Activated CD4-positive, alpha-beta memory T cell treated with anti-CD3 and anti-CD28 coated beads for 36 hours (primary cell): Measurements from ENCODE around the gene MRFAP1. TPM values are rescaled to one million over a fixed set of nuclear protein-coding genes. Genes with fewer than 3 reads are reported as not detected.

Source experiments
- CTCF ChIA-PET: fragments of 350-600 bp; sonication (Branson Sonifier 250); formaldehyde crosslinking; loops from one replicate; lab custom pipeline; 2021; ENCODE audit warnings: antibody characterized with exemption, inconsistent platforms; lab: Charles Lee
- POLR2A ChIA-PET: fragments of 350-600 bp; sonication (Branson Sonifier 250); formaldehyde crosslinking; loops from one replicate; lab custom pipeline; 2021; ENCODE audit warnings: antibody characterized with exemption; lab: Charles Lee
- DNase-seq: peaks from one replicate; pipeline ENCODE4 v3.0.0-alpha.2; 2020
- H3K27ac Mint-ChIP-seq: one replicate; pipeline ENCODE4 v1.8.0; 2021; ENCODE audit warnings: mixed read lengths
- H3K27me3 Mint-ChIP-seq: one replicate; pipeline ENCODE4 v1.8.0; 2021; ENCODE audit warnings: mixed read lengths
- H3K36me3 Mint-ChIP-seq: one replicate; pipeline ENCODE4 v1.8.0; 2021; ENCODE audit warnings: mixed read lengths
- H3K4me1 Mint-ChIP-seq: one replicate; pipeline ENCODE4 v1.8.0; 2021; ENCODE audit warnings: low read depth, mixed read lengths
- H3K4me3 Mint-ChIP-seq: one replicate; pipeline ENCODE4 v1.8.0; 2021; ENCODE audit warnings: mild to moderate bottlenecking, mixed read lengths
- H3K9me3 Mint-ChIP-seq: one replicate; pipeline ENCODE4 v1.8.0; 2021; ENCODE audit warnings: mixed read lengths
- intact Hi-C: fragments of 100-400 bp; cut with micrococcal nuclease; formaldehyde crosslinking; loops from one replicate; pipeline ENCODE4 v1.15.1; 2023
- total RNA-seq, 2 experiments: library from RNA; stranded (reverse); gene quantifications; one replicate each; pipeline ENCODE4 v1.2.3, GENCODE V29; 2021

MRFAP1 gene
- total RNA-seq: 100 to 1,000 TPM; 122 to 130 TPM

DNA sequence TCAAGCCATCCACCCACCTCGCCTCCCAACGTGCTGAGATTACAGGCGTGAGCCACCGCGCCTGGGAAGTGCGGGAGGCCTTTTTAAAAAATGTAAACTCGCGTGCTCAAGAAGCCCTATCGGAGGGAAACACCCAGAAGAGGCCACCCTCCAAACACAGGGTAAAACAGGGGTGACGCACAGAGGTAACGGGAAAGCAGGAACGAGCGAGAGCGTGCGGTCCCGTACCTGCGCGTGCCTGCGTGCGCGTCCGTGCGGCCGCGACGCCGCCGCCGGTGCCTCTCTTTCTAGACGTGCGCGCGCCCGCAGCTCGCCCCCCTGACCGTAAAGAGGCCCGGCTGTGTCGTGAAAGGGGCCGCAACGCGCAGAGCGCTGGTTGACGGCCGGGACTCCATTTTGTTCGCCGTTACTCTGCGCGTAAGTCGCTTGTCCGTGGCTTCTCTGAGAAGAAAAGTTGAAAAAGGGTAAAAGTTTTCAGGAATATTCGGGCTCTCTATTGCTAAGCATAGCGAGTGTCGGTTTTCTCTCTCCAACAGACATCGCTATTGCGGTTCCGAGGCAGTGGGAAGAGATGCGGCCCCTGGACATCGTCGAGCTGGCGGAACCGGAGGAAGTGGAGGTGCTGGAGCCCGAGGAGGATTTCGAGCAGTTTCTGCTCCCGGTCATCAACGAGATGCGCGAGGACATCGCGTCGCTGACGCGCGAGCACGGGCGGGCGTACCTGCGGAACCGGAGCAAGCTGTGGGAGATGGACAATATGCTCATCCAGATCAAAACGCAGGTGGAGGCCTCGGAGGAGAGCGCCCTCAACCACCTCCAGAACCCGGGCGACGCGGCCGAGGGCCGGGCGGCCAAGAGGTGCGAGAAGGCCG, at the start of gene MRFAP1:
TSS of gene MRFAP1 (plus strand) at position 394 of the 872 bp plus-strand sequence. CDS start at position 572, 178 bp downstream.
- ChIA-PET CTCF (interaction anchor here (1.0 to 2.4 kb wide), 6 partner anchors 13 to 67 kb away, joined by 3 to 9 read pairs (median 4); no protein-coding TSS in a partner anchor), POLR2A (interaction anchor here (0.6 to 3.5 kb wide), 12 partner anchors 14 to 462 kb away, joined by 3 to 48 read pairs (median 4); partner anchors contain the start of genes BLOC1S4, GRPEL1, MAN2B2 and MRFAP1L1)
- intact Hi-C loops: loop anchor here (1.0 to 2.0 kb wide), 9 partner anchors 18 to 428 kb away; partner anchors contain the start of genes BLOC1S4, GRPEL1, MAN2B2 and MRFAP1L1
- no peaks in the 10 kb centered on the region for H3K27me3 Mint-ChIP-seq
- no peaks in the 10 kb centered on the region for H3K9me3 Mint-ChIP-seq
- peak within 1 kb of the TSS; percentile 100 for H3K4me3 Mint-ChIP-seq
- peak within 1 kb of the TSS; percentile 99 for H3K27ac Mint-ChIP-seq
- DNase-seq: peak; percentile 97
- peaks cover 29% of the 10 kb centered on the region for H3K4me1 Mint-ChIP-seq
- H3K36me3 Mint-ChIP-seq: peaks cover 33% of the 10 kb centered on the region

- H3K27ac Mint-ChIP-seq: no peak overlapping the region
- intact Hi-C loops: no loop called here
- ChIA-PET POLR2A (no interaction called here), CTCF (no interaction called here)
- H3K9me3 Mint-ChIP-seq: no peaks in the 10 kb centered on the region
- no peak for DNase-seq
- no peaks in the 10 kb centered on the region for H3K27me3 Mint-ChIP-seq
- no peaks in the 10 kb centered on the region for H3K4me1 Mint-ChIP-seq
- no peak overlapping the region for H3K4me3 Mint-ChIP-seq
- peaks cover 6% of the 10 kb centered on the region for H3K36me3 Mint-ChIP-seq
These were observed 49.2 kb upstream of the MRFAP1 start for GRCh38 chr4:6591313-6591712.

DNA sequence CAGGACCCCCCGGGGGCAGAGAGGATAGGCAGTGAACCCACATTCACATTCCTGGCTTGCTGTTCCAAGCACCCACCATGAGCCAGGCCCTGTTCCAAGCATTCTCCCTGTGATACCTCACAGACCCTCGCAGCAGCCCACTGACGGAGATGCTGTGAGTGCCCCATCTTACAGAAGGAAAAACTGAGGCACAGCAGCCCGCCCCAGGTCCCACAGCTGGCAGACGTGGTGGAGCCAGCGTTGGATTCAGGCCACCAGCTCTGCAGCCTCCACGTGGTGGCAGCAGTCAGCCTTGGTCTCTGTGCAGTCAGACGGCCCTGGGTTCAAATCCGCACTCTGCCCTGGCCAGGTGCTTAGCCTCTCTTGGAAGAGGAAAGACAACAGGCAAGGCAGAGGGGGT, 48.7 kb upstream of the MRFAP1 start:
- CTCF ChIA-PET: interaction anchor here (0.6 to 1.2 kb wide), 2 partner anchors 83 to 982 kb away, joined by 3 read pairs; no protein-coding TSS in a partner anchor
- no peaks in the 10 kb centered on the region for H3K27me3 Mint-ChIP-seq
- POLR2A ChIA-PET: no interaction called here
- peaks cover 6% of the 10 kb centered on the region for H3K36me3 Mint-ChIP-seq
- no peak overlapping the region for H3K27ac Mint-ChIP-seq
- DNase-seq: no peak
- no peak overlapping the region for H3K4me3 Mint-ChIP-seq
- intact Hi-C loops: no loop called here
- no peaks in the 10 kb centered on the region for H3K4me1 Mint-ChIP-seq
- H3K9me3 Mint-ChIP-seq: no peaks in the 10 kb centered on the region

DNA sequence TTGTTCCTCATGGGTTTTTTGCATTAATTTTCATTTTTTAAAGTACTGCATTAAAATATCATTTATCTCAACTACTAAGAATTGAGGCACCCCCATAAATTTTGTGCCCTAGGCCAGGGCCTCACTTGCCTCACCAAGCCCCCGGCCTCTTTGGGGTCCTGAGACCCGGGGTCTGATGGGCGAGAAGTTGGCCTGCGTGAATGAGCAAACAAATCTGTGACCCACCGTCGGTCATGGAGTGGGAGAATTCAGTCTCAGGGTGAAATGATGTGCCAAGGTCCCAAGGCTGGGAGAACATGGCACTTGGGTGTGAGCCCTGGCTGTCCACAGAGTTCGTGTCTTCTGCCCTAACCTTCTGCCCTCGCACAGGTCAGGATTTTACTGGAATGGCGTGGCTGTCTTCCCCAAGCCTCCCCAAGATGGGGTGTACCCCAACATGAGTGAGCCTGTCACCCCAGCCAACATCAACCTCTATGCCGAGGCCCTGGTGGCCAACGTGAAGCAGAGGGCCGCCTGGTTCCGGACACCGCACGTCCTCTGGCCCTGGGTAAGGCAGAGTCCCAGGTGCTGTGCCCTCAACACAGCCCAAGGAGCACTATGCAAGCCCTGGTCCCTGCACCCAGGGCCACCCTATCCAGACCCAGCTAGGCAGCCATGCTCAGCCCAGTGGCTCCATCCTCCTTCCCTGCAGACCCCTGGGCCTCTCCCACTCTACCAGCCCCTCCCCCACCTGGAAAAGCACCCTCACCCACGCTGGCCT, 47.5 kb upstream of the MRFAP1 start:
- H3K36me3 Mint-ChIP-seq: peaks cover 6% of the 10 kb centered on the region
- POLR2A ChIA-PET: no interaction called here
- no peak for DNase-seq

GRCh38 chr4:6594341-6594740, 46.1 kb upstream of the MRFAP1 start:
- CTCF ChIA-PET: no interaction called here
- Mint-ChIP-seq H3K27ac (no peak overlapping the region), H3K27me3 (no peaks in the 10 kb centered on the region), H3K4me1 (no peaks in the 10 kb centered on the region), H3K36me3 (peaks cover 6% of the 10 kb centered on the region), H3K4me3 (no peak overlapping the region), H3K9me3 (no peaks in the 10 kb centered on the region)
- POLR2A ChIA-PET: no interaction called here
- intact Hi-C loops: no loop called here
- DNase-seq: no peak

More for the DNA sequence above, 47.5 kb upstream of the MRFAP1 start:
- CTCF ChIA-PET: interaction anchor here (1.2 kb wide), 1 partner anchor 82 kb away, joined by 3 read pairs; no protein-coding TSS in a partner anchor
- Mint-ChIP-seq H3K27me3 (no peaks in the 10 kb centered on the region), H3K4me3 (no peak overlapping the region), H3K27ac (no peak overlapping the region), H3K9me3 (no peaks in the 10 kb centered on the region), H3K4me1 (no peaks in the 10 kb centered on the region)
- intact Hi-C loops: no loop called here

DNA sequence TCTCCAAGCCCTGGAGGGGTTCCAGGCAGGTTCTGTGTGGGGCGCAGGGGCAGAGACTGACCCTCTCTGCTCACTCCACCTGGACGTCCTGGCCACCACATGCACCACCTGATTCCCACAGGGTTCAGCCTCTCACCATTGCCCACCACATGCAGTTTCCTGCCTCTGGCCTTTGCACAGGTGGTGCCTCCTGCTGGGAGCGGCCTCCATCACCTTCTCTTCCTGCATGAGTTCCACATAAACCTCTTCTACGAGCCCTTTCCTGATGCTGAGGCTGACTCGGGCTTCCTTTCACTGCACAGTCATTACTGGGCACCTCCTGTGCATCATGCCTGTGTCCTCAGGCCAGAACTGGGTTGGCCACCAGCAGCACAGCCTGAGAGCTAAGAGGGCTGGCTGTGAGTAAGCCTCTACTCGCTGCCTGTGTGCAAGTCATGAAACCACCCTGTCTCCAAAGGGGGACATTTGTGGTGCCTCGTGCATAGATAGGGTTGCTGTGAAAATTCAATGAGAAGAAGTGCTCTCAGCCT, 45.6 kb upstream of the MRFAP1 start:
- H3K4me1 Mint-ChIP-seq: no peaks in the 10 kb centered on the region
- no peak for DNase-seq
- peaks cover 6% of the 10 kb centered on the region for H3K36me3 Mint-ChIP-seq
- POLR2A ChIA-PET: no interaction called here
- intact Hi-C loops: no loop called here
- H3K27me3 Mint-ChIP-seq: no peaks in the 10 kb centered on the region
- no peak overlapping the region for H3K27ac Mint-ChIP-seq
- H3K4me3 Mint-ChIP-seq: no peak overlapping the region
- H3K9me3 Mint-ChIP-seq: no peaks in the 10 kb centered on the region
- CTCF ChIA-PET: no interaction called here

DNA sequence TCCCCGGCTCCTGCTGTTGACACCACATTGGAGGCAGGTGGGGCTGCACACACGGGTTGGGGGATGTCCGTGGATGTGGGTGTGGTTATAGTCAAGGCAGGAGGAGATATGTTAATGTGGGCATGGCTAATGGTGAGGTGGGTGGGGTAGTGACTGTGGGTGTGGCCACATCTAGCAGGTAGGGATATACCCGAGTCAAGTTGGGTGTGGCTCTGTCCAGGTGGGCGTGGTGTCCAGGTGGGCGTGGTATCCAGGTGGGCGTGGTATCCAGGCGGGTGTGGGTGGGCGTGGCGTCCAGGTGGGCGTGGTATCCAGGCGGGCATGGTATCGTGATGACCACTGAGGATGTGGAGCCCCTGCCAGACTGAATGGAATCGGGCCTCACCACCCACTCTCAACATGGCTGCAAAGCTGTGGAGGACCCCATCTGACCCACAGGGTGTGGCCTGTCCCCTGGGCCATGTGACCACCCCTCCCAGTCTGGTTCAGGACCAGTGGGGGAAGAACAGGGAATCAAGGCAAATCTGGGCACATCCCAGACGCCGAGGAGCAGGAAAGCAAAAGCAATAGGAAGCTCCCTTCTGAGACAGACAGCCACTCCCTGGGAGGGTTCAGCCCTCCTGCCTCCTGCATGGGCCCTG, 44.5 kb upstream of the MRFAP1 start:
- intact Hi-C loops: no loop called here
- DNase-seq: no peak
- Mint-ChIP-seq H3K9me3 (no peaks in the 10 kb centered on the region), H3K27ac (no peak overlapping the region), H3K27me3 (no peaks in the 10 kb centered on the region), H3K4me3 (no peak overlapping the region), H3K36me3 (peaks cover 6% of the 10 kb centered on the region), H3K4me1 (no peaks in the 10 kb centered on the region)
- ChIA-PET CTCF (no interaction called here), POLR2A (no interaction called here)

GRCh38 chr4:6596948-6597347, 43.5 kb upstream of the MRFAP1 start:
- ChIA-PET CTCF (no interaction called here), POLR2A (no interaction called here)
- no peak for DNase-seq
- H3K27ac Mint-ChIP-seq: no peak overlapping the region
- no peak overlapping the region for H3K4me3 Mint-ChIP-seq
- peaks cover 8% of the 10 kb centered on the region for H3K36me3 Mint-ChIP-seq
- H3K4me1 Mint-ChIP-seq: no peaks in the 10 kb centered on the region
- no peaks in the 10 kb centered on the region for H3K27me3 Mint-ChIP-seq
- no peaks in the 10 kb centered on the region for H3K9me3 Mint-ChIP-seq
- intact Hi-C loops: no loop called here

DNA sequence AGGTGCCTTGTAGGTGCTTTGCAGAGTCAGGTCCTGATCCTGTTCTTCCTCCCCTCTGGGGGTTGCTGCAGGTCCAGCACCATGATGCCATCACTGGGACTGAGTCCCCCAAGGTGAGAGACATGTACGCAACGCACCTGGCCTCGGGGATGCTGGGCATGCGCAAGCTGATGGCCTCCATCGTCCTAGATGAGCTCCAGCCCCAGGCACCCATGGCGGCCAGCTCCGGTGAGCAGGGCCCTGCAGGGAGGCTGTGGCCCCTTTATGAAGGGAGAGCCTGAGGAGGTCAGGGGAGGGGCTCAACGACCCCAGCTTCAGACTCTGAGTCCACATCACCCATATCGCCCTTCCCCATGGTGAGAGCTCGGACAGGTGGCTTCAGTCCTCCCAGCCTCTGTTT, 42.4 kb upstream of the MRFAP1 start:
- no peaks in the 10 kb centered on the region for H3K27me3 Mint-ChIP-seq
- intact Hi-C loops: no loop called here
- H3K4me3 Mint-ChIP-seq: no peak overlapping the region
- POLR2A ChIA-PET: no interaction called here
- no peaks in the 10 kb centered on the region for H3K4me1 Mint-ChIP-seq
- CTCF ChIA-PET: no interaction called here
- no peaks in the 10 kb centered on the region for H3K9me3 Mint-ChIP-seq
- H3K27ac Mint-ChIP-seq: no peak overlapping the region
- DNase-seq: no peak
- H3K36me3 Mint-ChIP-seq: peaks cover 12% of the 10 kb centered on the region

- ChIA-PET CTCF (no interaction called here), POLR2A (no interaction called here)
- H3K4me1 Mint-ChIP-seq: no peaks in the 10 kb centered on the region
These were observed 41.8 kb upstream of the MRFAP1 start for GRCh38 chr4:6598641-6599040.

GRCh38 chr4:6601661-6602250, 38.7 kb upstream of the MRFAP1 start:
- POLR2A ChIA-PET: no interaction called here

More at GRCh38 chr4:6598641-6599040, 41.8 kb upstream of the MRFAP1 start:
- Mint-ChIP-seq H3K4me3 (no peak overlapping the region), H3K9me3 (peaks cover 3% of the 10 kb centered on the region), H3K36me3 (peaks cover 15% of the 10 kb centered on the region), H3K27me3 (no peaks in the 10 kb centered on the region), H3K27ac (no peak overlapping the region)
- no peak for DNase-seq
- intact Hi-C loops: no loop called here

More at GRCh38 chr4:6601661-6602250, 38.7 kb upstream of the MRFAP1 start:
- intact Hi-C loops: no loop called here
- Mint-ChIP-seq H3K27ac (no peak overlapping the region), H3K4me3 (no peak overlapping the region), H3K4me1 (no peaks in the 10 kb centered on the region), H3K36me3 (peaks cover 42% of the 10 kb centered on the region), H3K27me3 (no peaks in the 10 kb centered on the region), H3K9me3 (peaks cover 23% of the 10 kb centered on the region)
- CTCF ChIA-PET: no interaction called here
- no peak for DNase-seq
